Heart left ventricle (tissue), 16 donors: ENCODE measurements around the gene ODC1. TPM values are rescaled to one million over a fixed set of nuclear protein-coding genes. Genes with fewer than 3 reads are reported as not detected.

ENCODE experiments used
- ATAC-seq, 4 donors: fragments of 200-7000 bp; cut with Tn5 transposase; one replicate each; pipeline ENCODE4 v1.9.1; 2020 to 2022; ENCODE audit warnings: moderate library complexity in 4 of 4, mild to moderate bottlenecking in 3 of 4, moderate number of reproducible peaks in 1 of 4
- DNase-seq, 5 donors: peaks; one replicate each; pipeline ENCODE4 v3.0.0-alpha.2; 2020
- H3K27ac ChIP-seq, 12 donors: fragments of 200-600 bp; sonication (generic) in 4 of 12; one replicate each; pipeline versions ENCODE4 v1.5.0 to v1.8.0; 2016 to 2022; ENCODE audit warnings: mild to moderate bottlenecking in 2 of 12
- H3K27me3 ChIP-seq, 9 donors: fragments of 200-600 bp; sonication (generic) in 2 of 9; one replicate each; pipeline versions ENCODE4 v1.5.1 to v1.8.0; 2016 to 2022; ENCODE audit warnings: mild to moderate bottlenecking in 3 of 9
- H3K36me3 ChIP-seq, 9 donors: fragments of 200-600 bp; sonication (generic) in 2 of 9; one replicate each; pipeline versions ENCODE4 v1.5.0 to v1.8.0; 2018 to 2022; ENCODE audit warnings: mild to moderate bottlenecking in 2 of 9
- H3K4me1 ChIP-seq, 12 donors: fragments of 200-600 bp; sonication (generic) in 4 of 12; one replicate each; pipeline versions ENCODE4 v1.5.0 to v1.8.0; 2016 to 2022; ENCODE audit warnings: mild to moderate bottlenecking in 3 of 12
- H3K4me3 ChIP-seq, 12 donors: fragments of 200-600 bp; sonication (generic) in 4 of 12; one replicate each; pipeline versions ENCODE4 v1.5.0 to v1.8.0; 2017 to 2022; ENCODE audit warnings: mild to moderate bottlenecking in 9 of 12, moderate library complexity in 4 of 12
- H3K9me3 ChIP-seq, 12 donors: fragments of 200-600 bp; sonication (generic) in 4 of 12; one replicate each; pipeline versions ENCODE4 v1.5.0 to v1.8.0; 2016 to 2022; ENCODE audit warnings: mild to moderate bottlenecking in 1 of 12
- POLR2A ChIP-seq, 2 donors: fragments of 450-650 bp; IDR thresholded peaks; one replicate each; pipeline ENCODE4 v1.6.1; 2017; ENCODE audit warnings: antibody characterized with exemption in 2 of 2, mild to moderate bottlenecking in 2 of 2, moderate library complexity in 2 of 2
- WGBS, 4 donors: extraction: QIAGEN DNeasy Blood & Tissue Kit in 2 of 4; methylation state at CpG; one replicate each; pipeline versions ENCODE4 v1.1.5 to v1.1.7; 2013 to 2018; 5-methylcytosine and 5-hydroxymethylcytosine counted together
- intact Hi-C, 10 donors: fragments of 100-400 bp; cut with DNase I; formaldehyde crosslinking; loops; one replicate each; pipeline versions ENCODE4 v1.11.1 to v1.14.2; 2022
- polyA plus RNA-seq, 2 donors: library from polyadenylated mRNA; stranded (reverse); fragments of 200-250 nt; gene quantifications; one replicate each; pipeline ENCODE4 v1.2.3, GENCODE V29; 2013
- total RNA-seq, 9 donors: library from RNA; depleted of rRNA in 2 of 9; stranded (reverse); fragments of >200 nt in 2 of 9; fragmentation: NEBNext Ultra II Directional in 3 of 9; extraction: Animal tissue kit (Norgen Biotek cat#: 25700) in 3 of 9; gene quantifications; one replicate each; pipeline versions ENCODE4 v1.1.0 to v1.2.4, GENCODE V29; 2016 to 2023
- TF ChIP-seq, protein P1 (sequence below), 12 donors: fragments of 200-600 bp; sonication (generic) in 4 of 12; IDR thresholded peaks; one replicate each; pipeline versions ENCODE4 v1.5.0 to v1.8.0; 2018 to 2022; ENCODE audit warnings: antibody characterized with exemption in 12 of 12, mild to moderate bottlenecking in 5 of 12
- donor health status: ischemic (EF 13 %, LVEDD 7.1; RV severe dilation, severe dysfunction).
- donor health status: healthy with polysubstance abuse.
- donor health status: DM: no; HTN: yes; CAD: no.
- donor health status: DM: no; HTN: no; CAD: no.
- donor health status: ischemic (EF 25% LVEDD 6.9; RV normal size, moderate dysfunction).
- donor health status: ischemic (EF 25% LVEDD 5.7; RV mildly dilated, moderate dysfunction).
- donor health status: healthy.
- donor health status: DM: yes; HTN: yes; CAD: no.
- donor health status: ischemic (EF 35%, LVEDD 5.7; RV mildly dilated, moderate dysfunction).
- donor health status: nonischemic (EF 11% LVEDD 7.7; RV severe dilation, severe dysfunction).
- donor health status: DM: yes; HTN: yes; CAD: no.
- donor health status: PGD.
- donor health status: ischemic (EF 29% LVEDD 5.4; RV normal size, mild dysfunction).
- donor health status: nonischemic (EF 23%, LVEDD 6.1; RV moderate dilation, normal function).

The ODC1 gene
- total and polyA plus RNA-seq, 11 donors: 6.1 to 103 (median 48.2) TPM

DNA sequence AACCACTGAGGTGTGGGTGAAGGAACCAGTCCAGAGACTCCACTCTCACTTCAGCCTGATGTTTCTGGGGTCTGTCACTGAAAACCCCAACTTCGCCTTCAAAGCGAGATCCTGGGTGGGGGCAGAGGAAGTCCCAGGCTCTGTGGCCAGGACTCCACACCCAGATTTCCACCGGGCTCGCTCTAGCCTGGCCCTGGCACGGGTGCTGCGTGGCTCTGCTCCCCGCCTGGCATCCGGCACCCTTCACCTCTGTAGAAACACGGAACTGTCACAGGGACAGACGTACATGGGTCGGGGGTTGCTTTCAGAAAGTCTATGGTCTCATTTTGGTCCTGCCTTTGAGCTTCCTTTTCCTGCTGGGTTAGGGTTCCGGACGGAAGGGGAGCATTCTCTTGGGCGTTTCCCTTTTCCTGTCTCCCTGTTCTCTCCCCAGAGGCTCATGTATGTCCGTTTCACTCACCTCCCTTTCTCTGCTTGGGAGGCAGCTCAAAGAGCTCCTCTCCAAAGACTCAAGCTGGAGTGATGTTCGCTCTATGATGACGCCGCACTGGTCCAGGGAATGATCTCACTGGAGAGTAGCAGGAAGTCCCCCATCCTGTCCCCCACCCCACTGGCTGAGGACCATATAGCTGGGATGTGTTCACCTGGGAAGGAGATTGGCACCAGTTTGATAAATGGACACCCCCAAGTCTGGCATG is 41.5 kb downstream of the ODC1 start:
- intact Hi-C loops: loop anchor here (1.0 to 10.0 kb wide), 14 partner anchors 72 to 284 kb away; partner anchors contain the start of genes HPCAL1 (in 6 of the 10) and RRM2 (in 1 of the 10)
- H3K4me1 ChIP-seq: peaks cover 16 to 81% (median 62%) of the 10 kb centered on the region in 12 donors
- peak overlapping the region; percentile 59 to 90 (median 71) for H3K27ac ChIP-seq
- WGBS, 4 donors: 59 to 74% (median 63%) methylated on average over 18 of the region's 18 CpGs
- H3K27me3 ChIP-seq: no peaks in the 10 kb centered on the region
- no peak for DNase-seq
- peak in 1 of 4 donors; percentile 21 for ATAC-seq
- no peak for TF ChIP-seq POLR2A (IDR thresholded peaks at IDR 0.05)
- TF ChIP-seq, protein P1, sequence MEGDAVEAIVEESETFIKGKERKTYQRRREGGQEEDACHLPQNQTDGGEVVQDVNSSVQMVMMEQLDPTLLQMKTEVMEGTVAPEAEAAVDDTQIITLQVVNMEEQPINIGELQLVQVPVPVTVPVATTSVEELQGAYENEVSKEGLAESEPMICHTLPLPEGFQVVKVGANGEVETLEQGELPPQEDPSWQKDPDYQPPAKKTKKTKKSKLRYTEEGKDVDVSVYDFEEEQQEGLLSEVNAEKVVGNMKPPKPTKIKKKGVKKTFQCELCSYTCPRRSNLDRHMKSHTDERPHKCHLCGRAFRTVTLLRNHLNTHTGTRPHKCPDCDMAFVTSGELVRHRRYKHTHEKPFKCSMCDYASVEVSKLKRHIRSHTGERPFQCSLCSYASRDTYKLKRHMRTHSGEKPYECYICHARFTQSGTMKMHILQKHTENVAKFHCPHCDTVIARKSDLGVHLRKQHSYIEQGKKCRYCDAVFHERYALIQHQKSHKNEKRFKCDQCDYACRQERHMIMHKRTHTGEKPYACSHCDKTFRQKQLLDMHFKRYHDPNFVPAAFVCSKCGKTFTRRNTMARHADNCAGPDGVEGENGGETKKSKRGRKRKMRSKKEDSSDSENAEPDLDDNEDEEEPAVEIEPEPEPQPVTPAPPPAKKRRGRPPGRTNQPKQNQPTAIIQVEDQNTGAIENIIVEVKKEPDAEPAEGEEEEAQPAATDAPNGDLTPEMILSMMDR (IDR thresholded peaks at IDR 0.05): no peak
- H3K36me3 ChIP-seq: no peaks in the 10 kb centered on the region
- H3K9me3 ChIP-seq: no peaks in the 10 kb centered on the region
- no peak overlapping the region for H3K4me3 ChIP-seq

DNA sequence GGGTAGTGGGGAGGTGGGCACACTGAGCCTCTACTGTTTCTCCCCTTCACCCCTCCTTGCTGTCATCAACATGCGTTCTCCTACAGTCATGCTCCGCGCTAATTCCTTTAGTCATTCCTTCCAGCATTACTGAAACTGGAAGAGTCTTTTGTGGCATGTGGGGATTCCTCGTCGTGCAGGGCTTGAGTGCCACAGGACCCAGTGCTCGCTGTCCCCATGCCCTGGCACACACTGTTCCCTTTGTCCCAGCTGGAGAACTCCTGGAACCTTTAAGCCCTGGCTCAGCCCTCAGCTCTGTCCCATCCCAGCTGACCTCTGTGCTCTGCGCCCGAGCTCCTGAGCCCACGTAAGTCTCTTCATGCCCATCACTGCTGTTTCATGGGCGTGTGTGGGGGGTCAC is 42.1 kb downstream of the ODC1 start:
- intact Hi-C loops: loop anchor here in 9 of 10 donors (2.0 to 10.0 kb wide), 13 partner anchors 71 to 284 kb away; partner anchors contain the start of genes HPCAL1 (in 5 of the 9) and RRM2 (in 1 of the 9)

DNA sequence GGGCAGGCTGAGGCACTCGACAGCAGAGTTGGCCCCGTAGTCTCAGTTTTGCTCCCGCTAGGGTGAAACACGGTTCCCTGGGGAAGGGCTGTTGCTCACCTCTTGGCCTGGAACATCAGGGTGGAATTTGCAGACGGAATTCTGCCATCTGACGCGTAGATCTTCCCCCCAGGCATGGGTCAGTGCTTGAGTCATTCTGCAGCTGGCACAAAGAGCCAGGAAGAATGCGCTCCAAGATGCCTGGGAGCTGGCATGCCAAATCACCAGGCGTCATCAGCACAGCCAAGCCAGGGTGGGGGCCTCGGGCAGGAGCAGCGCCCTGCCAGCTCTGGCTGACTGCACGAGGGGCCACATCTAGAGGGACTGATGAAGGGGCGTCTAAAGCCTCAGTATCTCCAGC is 42.7 kb downstream of the ODC1 start:
- peak overlapping the region in 11 of 12 donors; percentile 59 to 90 (median 73) for H3K27ac ChIP-seq
- intact Hi-C loops: loop anchor here in 8 of 10 donors (5.0 to 10.0 kb wide), 10 partner anchors 71 to 283 kb away; partner anchors contain the start of genes HPCAL1 (in 4 of the 8) and RRM2 (in 1 of the 8)
- no peaks in the 10 kb centered on the region for H3K36me3 ChIP-seq
- ATAC-seq (peak; percentile 16 to 74 (median 46)), DNase-seq (peak in 4 of 5 donors; percentile 40 to 90 (median 48))
- H3K4me3 ChIP-seq: peak overlapping the region in 2 of 12 donors; percentile 0 to 9
- WGBS, 4 donors: 27 to 63% (median 48%) methylated on average over 1 to 13 of the region's 13 CpGs
- H3K4me1 ChIP-seq: peaks cover 16 to 87% (median 72%) of the 10 kb centered on the region in 12 donors
- TF ChIP-seq, protein P1 (IDR thresholded peaks at IDR 0.05): no peak
- no peak for TF ChIP-seq POLR2A (IDR thresholded peaks at IDR 0.05)
- no peaks in the 10 kb centered on the region for H3K9me3 ChIP-seq
- H3K27me3 ChIP-seq: no peaks in the 10 kb centered on the region

More for the DNA sequence above, 42.1 kb downstream of the ODC1 start:
- TF ChIP-seq, protein P1 (IDR thresholded peaks at IDR 0.05): no peak
- TF ChIP-seq POLR2A (IDR thresholded peaks at IDR 0.05): no peak
- peaks cover 16 to 86% (median 67%) of the 10 kb centered on the region in 12 donors for H3K4me1 ChIP-seq
- no peaks in the 10 kb centered on the region for H3K9me3 ChIP-seq
- ATAC-seq (peak; percentile 26 to 69 (median 67)), DNase-seq (peak in 1 of 5 donors; percentile 79)
- 61 to 75% (median 69%) methylated on average over 9 to 10 of the region's 10 CpGs for WGBS, 4 donors
- H3K27me3 ChIP-seq: no peaks in the 10 kb centered on the region
- peak overlapping the region; percentile 59 to 90 (median 72) for H3K27ac ChIP-seq
- no peak overlapping the region for H3K4me3 ChIP-seq
- no peaks in the 10 kb centered on the region for H3K36me3 ChIP-seq
